HG02885 (cell line): Measurements from ENCODE around the gene FGFRL1.
"Not testable (repeated sequence)": the region's sequence is repeated elsewhere in the genome, so short reads cannot be mapped to it uniquely, and the experiment has no call there.

ENCODE experiments used
- ATAC-seq: cut with Tn5 transposase; IDR thresholded peaks from one replicate; pipeline ENCODE4 v1.9.1; 2021; ENCODE audit warnings: mild to moderate bottlenecking; ENCODE audit not compliant: unreplicated experiment, poor library complexity

Gene FGFRL1

DNA sequence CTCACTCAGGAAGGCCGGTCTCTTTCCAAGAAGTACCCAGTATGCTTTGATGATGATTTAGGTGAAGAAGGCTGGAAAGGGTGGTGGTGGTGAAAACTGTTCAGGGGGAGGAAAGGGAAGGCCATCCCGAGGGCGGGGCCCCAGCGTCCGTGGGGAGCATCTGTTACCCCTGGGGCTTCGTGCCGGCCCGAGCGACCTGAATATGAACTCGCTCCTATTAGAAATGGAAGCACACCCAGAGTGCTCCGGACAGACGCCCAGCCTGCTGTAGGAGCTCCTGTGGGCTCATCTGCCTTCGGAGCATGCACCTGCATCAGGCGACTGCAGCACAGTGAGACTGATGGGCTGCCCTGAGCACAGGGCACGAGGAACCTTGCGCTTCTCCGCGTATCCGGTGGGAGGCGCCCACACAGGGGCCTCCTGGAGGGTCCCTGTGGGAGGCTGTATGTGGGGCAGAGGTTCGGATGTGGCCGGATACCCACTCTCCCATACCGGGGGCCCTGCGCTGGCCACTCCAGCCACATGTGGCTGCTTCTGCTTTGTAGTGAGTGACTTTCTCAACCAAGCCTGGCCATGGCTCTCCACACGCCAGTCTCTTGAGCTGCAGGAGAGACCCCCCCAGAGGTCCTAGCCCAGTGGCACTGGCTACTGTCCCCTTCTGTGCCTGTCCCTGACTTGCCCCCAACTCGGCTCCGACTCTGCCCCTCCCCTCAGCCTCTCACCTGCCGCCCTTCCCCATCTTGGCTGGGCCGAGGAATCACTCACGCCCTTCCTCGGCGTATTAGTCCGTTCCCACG lies 36.7 kb downstream of the FGFRL1 start:
- ATAC-seq, result no peak

DNA sequence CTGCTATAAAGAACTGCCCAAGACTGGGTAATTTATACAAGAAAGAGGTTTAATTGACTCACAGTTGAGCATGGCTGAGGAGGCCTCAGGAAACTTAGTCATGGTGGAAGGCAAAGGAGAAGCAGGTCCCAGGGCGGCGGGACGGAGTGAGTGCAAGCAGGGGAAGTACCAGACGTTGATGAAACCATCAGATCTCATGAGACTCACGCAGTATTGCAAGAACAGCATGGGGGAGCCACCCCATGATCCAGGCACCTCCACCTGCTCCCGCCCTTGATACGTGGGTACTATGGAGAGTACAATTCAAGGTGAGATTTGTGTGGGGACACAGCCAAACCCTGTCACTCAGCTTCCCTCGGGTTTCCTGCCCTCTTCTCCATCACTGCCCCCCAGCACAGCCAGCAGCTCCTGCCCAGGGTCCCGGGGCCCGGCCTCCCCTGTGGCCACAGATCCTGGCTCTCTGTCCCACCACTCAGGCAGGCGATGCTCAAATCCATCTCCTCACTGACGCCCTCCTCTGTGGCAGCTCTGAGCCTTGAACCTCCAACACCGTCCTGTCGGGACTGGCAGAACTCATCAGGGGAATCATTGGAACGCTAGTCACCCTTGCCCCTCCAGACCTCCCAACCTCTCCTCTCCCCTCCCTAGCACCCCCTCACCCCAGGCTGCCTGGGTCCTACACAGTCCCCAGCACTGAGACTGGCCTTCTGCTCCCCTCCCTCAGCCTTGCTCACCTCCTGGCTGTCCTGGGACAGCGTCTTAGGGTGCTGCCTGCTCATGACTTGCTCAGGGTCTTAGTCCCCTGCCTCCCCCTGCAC lies 37.6 kb downstream of the FGFRL1 start:
- no peak for ATAC-seq

DNA sequence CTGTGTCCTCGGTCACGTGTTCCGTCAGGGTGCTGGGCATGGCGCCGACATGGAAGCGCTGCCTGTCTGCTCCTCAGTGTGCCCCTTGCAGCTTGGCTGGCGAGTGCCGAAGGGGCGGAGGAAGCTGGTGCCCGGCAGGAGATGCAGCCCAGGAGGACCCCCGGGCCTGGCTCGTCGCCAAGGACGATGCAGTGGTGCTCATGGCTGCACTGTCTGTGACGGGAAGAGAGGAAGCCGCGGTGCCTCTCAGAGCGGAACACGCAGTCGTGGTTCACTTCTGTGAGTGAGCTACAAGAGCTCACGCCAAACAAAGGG lies 38.1 kb downstream of the FGFRL1 start:
- ATAC-seq, result no peak

DNA sequence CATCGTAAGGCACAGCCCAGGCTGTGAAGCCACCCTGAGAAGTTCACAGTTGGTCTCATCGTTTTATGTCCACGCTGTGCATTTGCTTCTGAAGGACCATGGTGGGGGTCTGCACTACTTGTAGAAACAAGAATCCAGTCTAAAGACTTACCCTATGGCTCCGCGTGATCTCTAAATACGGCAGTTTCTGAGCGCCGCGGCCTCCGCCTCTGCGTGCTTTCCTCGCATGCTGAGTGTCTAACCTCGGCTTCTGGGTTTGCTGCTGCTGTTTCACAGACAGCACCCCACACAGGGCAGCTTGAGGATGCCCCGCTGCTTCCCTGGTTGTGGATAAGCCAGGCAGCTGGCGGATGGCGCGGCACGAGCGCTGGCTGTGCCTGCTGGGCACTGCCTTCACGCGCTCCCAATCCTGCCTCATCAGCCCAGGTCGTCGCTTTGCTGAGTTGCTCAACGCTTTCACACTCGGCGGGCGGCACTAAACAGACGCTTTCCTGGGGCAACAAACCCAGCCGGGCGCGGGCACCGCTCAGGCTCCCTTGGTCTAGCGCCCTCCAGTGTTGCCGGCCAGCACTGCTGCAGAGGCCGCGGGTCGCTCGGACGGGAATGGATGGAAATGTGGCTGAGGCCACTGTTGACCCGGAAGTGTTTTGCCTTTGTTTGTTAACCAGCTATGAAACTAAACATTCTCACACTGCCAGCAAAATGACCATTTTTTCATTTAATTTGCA lies 39.2 kb downstream of the FGFRL1 start:
- ATAC-seq, result no peak

DNA sequence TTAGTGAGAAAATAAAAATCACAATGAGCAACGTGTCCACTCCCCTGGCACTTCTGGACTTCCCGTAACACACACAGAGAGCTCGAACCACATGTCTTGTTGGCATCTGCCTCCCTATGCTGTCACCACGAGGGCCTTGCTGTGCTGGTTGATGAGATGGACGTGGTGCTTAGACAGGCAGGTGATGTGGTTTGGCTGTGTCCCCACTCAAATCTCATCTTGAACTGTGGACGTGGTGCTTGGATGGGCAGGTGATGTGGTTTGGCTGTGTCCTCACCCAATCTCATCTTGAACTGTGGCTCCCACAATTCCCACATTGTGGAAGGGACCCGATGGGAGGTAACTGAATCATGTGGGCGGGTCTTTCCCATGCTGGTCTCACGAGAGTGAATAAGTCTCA lies 40.0 kb downstream of the FGFRL1 start:
- no peak for ATAC-seq

DNA sequence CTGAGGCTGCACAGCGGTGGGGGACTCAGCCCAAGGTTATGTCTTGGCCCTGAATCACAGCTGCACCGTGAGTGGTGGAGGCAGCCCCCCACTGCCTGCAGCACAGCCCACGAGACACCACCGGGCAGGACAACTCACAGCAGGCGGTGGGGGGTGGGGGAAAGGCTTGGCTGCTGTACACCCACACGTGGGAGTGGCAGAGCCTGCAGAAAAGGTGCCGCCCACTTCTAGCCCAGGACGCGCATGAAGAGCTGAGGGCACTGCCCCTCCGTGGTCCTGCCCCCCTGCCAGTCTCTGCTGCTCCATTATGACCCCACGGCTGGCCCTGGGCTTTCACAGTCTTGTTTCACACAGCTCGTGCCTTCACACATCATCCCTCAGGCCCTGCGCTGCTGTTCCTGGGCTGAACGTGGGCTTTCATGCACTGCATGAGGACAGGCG lies 40.8 kb downstream of the FGFRL1 start:
- no peak for ATAC-seq

DNA sequence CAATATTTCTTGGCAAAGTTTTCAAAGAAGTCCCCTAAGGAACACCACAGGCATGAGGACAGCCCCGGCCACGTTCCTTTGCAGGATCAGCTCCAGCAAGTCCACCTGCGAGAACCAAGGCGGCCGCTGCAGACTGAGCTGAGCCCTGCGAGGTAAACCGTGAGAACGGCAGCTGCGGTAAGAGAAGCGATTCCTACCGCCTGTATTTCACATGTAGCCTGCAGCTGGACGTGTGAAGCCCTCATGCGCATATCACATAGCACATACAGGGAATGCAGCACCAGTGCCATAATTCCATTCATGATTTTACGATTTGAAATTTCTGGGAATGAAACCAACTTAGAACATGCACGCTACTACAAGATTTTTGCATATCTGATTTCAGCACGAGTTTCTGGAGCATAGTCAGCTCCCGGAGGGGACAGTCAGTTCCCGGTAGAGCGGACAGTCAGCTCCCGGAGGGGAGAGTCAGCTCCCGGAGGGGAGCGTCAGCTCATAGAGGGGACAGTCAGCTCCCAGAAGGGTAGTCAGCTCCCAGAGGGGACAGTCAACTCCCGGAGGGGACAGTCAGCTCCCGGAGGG lies 41.7 kb downstream of the FGFRL1 start:
- no peak for ATAC-seq

DNA sequence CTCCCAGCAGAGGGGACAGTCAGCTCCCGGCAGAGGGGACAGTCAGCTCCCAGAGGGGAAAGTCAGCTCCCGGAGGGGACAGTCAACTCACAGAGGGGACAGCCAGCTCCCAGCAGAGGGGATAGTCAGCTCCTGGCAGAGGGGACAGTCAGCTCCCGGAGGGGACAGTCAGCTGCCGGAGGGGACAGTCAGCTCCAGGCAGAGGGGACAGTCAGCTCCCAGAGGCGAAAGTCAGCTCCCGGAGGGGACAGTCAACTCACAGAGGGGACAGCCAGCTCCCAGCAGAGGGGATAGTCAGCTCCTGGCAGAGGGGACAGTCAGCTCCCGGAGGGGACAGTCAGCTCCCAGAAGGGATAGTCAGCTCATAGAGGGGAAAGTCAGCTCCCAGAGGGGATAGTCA lies 42.5 kb downstream of the FGFRL1 start:
- not testable (repeated sequence) for ATAC-seq

DNA sequence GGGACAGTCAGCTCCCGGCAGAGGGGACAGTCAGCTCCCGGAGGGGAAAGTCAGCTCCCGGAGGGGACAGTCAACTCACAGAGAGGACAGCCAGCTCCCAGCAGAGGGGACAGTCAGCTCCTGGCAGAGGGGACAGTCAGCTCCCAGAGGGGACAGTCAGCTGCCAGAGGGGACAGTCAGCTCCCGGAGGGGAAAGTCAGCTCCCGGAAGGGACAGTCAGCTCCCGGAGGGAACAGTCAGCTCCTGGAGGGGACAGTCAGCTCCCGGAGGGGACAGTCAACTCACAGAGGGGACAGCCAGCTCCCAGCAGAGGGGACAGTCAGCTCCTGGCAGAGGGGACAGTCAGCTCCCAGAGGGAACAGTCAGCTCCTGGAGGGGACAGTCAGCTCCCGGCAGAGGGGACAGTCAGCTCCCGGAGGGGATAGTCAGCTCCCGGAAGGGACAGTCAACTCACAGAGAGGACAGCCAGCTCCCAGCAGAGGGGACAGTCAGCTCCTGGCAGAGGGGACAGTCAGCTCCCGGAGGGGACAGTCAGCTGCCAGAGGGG lies 43.3 kb downstream of the FGFRL1 start:
- not testable (repeated sequence) for ATAC-seq

DNA sequence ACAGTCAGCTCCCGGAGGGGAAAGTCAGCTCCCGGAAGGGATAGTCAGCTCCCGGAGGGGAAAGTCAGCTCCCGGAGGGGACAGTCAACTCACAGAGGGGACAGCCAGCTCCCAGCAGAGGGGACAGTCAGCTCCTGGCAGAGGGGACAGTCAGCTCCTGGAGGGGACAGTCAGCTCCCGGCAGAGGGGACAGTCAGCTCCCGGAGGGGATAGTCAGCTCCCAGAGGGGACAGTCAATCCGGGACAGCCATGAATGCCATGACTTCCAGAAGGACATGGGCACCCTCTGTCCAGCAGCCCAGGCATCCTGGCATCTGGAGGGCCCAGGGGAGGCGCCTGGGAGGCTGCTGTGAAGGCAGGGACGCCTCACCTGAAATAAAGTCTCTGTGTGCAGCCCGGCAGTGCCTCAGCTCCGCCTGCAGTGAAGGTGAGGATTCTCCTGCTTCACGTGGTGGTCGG lies 43.8 kb downstream of the FGFRL1 start:
- not testable (repeated sequence) for ATAC-seq

DNA sequence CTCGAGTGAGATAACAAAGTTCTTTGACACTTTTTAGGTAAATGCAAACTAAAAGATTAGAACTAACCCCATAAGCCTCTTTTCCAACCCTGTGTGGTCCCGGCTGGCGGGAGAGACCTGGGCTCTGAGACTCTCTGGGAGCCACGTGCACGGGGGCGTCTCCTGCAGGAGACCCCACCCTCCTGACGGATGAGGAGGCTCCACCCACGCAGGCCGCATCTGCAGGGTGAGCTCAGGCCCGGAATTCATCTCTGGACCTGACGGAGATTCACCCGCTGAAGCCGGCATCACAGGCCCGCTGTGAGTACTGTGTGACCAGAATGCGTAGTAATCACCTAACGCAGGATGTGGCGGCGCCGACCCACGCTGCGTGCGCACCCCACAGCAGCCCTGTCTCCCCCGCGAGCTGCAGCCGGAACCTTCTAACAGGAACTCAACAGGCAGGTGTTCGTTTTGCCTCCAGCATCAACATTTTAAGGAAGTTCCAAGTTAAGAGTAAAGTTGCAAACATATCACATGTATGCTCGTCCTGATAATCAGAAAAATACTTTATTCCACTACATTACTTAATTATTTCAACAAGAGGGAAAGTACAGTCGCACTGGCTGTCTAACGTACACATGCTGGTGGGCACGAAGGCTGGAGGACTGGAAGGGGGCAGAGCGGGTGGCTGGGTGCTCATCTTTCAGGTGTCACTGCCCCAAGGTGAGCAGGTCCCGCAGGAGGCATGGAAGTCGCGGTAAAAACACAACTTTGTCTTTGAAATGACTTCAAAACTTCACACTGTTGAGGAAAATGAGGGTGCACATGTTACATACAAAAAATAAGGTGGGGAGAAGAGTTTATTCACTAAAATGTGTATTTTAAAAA lies 44.5 kb downstream of the FGFRL1 start:
- ATAC-seq, result peak; percentile 81

DNA sequence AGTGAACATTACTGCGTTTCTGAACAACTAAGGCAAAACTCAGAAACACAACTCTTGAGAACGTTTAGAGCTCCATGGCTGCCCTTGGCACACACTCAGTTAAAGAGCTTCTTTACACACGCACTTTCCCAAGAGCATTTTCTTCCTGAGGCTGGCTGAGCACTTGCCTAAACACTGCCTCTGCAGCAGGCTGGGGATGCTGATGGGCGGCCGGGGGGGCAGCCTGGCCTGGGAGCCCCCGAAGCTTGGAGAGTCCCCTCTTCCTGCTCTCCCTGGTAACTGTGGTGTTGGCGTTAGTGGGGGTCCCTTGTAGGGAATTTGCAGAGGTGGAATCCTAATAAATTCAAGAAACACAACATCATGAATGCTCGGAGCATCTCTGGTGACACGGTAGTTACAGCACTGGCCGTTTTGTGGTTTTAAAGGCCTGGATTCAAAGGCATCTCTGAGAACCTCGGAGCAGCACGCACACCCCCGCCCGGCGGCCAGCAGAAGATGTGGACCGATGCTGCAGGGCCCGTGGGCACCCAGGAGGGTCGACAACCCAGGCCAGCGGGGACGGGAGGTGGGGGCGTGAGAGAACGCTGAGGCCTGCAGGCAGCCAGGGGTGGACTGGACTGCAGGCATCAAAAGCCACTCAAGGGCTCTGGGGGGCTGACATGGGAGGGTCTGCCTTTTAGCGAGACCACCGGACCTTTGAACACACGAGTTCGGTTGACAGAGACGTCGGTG lies 45.4 kb downstream of the FGFRL1 start:
- ATAC-seq, result no peak

DNA sequence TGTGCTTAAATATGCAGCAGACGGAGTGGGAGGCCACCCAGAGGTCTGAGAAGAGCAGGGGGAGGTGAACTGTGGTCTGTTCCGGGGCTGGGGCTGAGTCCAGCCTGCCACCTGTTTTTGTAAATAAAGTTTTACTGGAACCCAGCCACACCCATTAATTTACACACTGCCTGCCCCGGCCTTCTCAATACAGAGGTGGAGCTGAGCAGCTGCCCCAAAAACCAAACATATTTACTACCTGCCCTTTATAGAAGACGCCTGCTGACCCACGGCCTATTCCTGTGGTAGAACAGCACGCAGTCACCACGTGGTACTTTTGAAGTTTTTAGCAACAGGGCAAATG lies 45.9 kb downstream of the FGFRL1 start:
- no peak for ATAC-seq

DNA sequence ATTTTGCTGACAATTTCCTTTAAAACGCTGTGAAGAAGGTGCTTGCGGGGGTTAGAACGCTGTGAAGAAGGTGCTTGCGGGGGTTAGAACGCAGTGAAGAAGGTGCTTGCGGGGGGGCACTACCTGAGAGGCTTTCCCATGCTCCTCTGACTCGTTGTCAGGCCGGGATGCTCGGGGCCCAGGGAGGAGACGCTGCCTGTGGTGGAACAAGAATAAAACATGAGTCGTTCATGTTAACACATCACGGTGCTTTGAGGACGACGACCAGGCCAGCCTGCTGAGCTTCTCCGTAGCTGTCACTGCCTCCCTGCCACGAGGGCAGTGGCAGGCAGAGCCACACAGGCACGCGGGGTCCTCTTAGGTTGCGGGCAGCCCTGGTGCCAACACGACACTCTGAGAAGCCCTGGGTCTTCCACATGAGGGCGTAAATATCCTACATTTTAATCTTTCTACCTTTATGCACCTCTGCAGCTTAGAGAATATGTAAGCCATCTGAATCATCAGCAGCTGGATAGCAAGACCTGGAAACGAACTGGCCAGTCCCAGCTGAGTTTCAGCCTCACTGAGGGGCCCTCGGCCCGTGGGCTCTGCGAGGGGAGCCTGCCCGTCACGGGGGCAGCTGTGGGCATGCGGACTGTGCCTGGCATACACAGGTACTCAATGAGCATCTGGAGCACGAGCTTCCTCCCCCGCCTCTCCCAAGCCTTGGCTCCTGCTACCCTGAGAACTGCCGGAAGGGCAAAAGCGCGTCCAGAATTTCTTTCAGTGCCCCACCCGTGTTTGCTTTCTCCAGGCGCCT lies 47.0 kb downstream of the FGFRL1 start:
- ATAC-seq, result no peak

DNA sequence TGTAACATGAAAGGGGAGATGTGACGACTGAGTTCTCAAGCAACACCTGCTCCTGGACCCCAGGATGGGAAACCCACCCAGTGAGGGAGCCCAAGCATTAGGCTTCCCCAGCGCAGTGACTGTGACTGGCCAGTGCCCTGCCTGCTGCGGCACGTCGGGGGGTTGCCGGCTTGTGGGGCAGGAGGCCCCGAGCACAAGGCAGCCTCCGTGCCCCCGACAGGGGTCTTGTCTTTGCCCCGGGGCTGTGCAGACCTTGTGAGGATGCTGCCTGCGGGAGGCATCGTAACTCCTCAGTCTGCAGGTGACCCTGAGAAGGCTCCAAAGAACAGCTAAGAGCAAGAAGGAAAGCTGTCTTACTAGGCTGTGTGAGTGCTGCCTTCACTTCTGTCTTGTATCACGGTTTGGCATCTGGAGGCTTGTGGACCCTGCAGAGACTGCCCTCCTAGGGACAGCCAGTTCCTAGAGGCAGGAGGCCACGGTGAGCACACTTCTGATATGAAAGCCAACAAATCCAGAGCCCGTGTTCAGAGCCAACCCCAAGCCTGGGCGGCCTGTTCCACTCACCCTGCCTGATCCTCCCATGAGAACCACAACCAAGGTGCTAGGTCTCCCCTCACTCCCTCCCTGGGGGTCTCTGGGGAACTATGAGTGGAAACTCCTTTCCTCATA lies 47.7 kb downstream of the FGFRL1 start:
- ATAC-seq, result no peak

DNA sequence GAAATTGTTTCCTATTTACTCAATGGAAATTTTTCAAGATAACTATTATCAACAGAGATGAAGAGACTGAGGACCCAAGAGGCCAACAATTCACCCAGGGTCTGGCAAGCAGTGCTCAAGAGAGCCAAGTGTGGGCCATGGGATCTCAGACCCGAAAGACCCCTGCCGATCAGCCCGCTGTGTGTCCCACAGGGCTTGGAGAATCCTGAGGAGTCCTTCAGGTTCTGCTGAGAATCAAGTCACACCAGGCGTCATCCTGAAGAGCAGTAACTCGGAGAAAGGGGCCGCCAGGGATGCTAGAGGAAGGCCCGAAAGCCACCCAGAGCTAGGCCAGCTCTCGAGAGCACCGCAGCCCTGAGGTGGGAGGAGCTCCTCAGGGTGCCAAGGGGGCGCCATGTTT lies 48.7 kb downstream of the FGFRL1 start:
- ATAC-seq, result no peak

DNA sequence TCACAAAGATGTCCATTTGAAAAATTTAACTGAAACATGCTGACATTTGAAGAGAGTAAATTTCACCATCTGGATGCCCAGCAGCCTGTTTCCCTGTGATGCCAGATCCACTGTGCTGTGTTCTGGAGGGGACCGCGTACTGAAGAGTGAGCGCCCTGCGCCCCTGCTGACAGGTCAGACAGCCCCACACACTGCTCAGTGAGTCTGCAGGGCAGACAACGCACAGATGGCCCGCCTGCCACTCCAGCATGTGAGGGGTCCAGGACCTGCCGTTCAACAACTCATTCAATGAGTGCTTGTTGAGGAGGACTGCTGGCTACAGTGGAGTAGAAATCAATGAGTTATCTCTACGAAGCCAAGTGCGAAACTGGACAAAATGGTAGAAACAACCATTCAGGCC lies 49.2 kb downstream of the FGFRL1 start:
- no peak for ATAC-seq
